GM18907 (cell line): ENCODE results near the gene ABCA2.

Source experiments
- ATAC-seq: cut with Tn5 transposase; IDR thresholded peaks from one replicate; pipeline ENCODE4 v1.9.1; 2021; ENCODE audit warnings: mild to moderate bottlenecking, moderate library complexity; ENCODE audit not compliant: unreplicated experiment

ABCA2 gene

GRCh38 chr9:137001857-137002645, 26.0 kb downstream of the ABCA2 start:
- no peak for ATAC-seq

GRCh38 chr9:137000177-137000930, 27.7 kb downstream of the ABCA2 start:
- ATAC-seq, result peak; percentile 65

DNA sequence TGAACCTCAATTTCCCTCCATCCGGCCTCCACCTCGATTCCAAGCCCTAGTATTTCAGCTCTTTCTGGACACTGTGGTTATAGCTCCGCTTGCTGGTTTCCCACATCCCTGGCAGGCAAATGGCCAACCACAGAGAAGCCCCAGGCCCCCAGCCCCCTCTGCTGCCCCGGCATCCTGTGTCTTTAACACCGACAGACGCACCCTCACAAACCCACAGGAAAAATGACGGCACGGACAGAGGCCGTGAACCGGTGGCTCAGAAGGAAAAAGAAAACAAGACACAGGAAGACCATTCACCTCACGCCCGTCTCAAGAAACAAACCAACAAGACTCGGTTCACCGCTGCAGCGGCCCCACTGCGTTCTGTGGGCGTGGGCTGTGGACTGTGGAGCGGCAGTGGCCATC, 30.2 kb downstream of the ABCA2 start:
- no peak for ATAC-seq

DNA sequence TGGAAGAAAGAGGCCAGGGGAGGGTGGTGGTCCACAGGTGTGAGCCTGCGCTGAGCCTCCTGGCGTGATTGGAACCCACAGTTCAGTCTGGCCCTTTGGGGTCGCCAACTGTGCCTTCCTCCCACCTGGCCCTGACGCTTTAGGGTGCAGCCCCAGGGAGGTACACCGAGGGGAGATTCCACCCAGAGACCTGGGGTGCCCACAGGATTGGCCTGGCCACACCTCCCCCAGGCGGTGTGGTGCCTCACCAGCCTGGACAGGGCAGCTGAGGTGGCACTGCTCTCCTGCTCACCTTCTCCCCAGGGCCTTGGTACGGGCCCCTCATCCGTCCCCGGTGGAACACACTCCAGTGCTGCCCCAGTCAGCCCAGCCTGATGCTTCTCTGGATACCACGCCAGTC, 30.7 kb downstream of the ABCA2 start:
- no peak for ATAC-seq

GRCh38 chr9:136996361-136997292, 31.4 kb downstream of the ABCA2 start, which contains the start of gene CLIC3:
Gene CLIC3 (minus strand): TSS chr9:136996568. CDS start chr9:136996543, 25 bp downstream.
- ATAC-seq, result no peak

- ATAC-seq, result no peak
Measured at GRCh38 chr9:136995772-136996311, 32.2 kb downstream of the ABCA2 start.

GRCh38 chr9:136995362-136995761, 32.7 kb downstream of the ABCA2 start:
- ATAC-seq, result no peak

DNA sequence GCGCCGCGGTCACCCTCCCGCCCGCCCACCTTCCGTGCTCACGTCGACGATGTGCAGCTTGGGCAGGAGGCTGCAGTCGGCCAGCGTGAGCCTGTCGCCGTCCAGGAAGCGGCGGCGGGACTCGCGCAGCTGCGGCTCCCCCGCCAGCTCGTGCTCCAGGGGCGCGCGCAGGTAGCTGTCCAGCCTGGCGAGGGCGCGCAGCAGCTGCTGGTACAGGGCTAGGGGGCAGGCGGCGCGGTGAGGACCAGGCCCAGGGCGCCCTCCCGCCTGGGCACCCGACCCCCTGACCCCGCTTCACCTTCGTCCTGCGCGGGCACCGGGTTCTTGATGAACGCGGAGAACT, 33.2 kb downstream of the ABCA2 start:
- ATAC-seq, result no peak

- no peak for ATAC-seq
Measured at GRCh38 chr9:136994180-136994887, 33.7 kb downstream of the ABCA2 start.

GRCh38 chr9:136992819-136993369, 35.1 kb downstream of the ABCA2 start:
- ATAC-seq, result peak; percentile 4

DNA sequence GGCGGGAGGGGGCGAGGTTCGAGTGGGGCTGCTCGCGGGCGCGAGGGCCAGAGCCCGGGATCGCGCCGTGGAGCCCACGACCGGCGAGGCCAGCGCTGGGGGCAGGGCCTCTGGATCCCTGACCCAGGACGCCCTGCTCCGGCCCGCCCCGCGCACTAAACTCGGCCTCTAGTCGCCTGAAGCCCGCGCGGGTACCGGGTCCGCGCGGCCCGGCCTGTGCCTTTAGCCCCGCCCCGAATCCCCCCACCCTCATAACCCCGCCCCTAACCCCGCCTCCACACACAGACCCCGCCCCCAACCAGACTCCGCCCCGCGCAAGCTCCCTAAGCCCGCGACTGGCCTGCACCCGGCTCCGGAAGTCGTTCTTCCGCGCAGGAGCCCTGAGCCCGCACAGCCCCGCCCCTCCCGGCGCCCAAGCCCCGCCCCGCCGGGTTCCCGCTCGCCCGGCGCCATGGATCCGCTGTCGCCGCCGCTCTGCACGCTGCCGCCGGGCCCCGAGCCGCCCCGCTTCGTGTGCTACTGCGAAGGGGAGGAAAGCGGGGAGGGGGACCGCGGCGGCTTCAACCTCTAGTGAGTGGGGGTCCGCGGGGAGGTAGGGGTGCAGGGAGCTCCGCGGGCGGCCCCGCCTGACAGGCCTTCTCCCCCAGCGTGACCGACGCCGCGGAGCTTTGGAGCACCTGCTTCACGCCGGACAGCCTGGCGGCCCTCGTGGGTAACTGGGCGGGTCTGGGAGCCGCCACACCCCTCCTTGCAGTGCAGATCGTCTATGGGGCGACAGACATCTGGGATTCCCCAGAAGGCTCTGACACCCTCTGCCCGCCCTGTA, 35.8 kb downstream of the ABCA2 start, which contains the start of gene PAXX:
PAXX (plus strand) TSS at position 430 of the 826 bp plus-strand sequence; CDS start at position 452, 22 bp downstream.
- peak; percentile 75 for ATAC-seq

- ATAC-seq, result no peak
Measured at GRCh38 chr9:136990242-136990911, 37.7 kb downstream of the ABCA2 start.

GRCh38 chr9:136988872-136989271, 39.2 kb downstream of the ABCA2 start:
- ATAC-seq, result no peak

- ATAC-seq, result no peak
Measured at GRCh38 chr9:136985853-136986252, 42.2 kb downstream of the ABCA2 start.

DNA sequence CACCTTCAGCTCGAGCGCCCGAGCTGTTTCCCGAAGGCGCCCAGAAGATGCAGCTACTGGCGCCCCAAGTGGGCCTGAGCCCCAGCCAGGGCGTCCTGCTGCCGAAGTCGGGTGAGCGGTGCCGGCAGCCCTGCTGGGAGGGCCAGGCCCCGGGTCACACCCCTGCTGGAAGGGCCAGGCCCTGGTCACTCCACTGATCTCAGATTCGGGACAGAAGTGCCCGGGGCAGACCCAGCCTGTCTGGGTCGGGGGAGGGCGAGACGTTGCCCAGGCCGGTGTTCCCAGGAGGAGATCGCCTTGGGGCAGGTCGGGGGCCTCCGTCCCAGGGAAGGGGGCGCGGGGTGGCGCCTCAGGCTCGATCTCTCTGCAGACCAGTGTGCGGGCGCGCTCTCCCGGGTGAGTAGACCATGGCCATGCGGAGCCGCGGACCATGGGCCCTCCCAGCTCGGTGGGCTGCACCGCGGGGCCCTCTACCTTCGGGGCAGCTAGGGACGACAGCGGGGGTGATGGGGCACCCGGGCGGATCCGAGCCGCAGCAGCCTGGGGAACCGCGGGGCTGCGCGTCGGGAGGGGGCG, 42.9 kb downstream of the ABCA2 start:
- no peak for ATAC-seq

DNA sequence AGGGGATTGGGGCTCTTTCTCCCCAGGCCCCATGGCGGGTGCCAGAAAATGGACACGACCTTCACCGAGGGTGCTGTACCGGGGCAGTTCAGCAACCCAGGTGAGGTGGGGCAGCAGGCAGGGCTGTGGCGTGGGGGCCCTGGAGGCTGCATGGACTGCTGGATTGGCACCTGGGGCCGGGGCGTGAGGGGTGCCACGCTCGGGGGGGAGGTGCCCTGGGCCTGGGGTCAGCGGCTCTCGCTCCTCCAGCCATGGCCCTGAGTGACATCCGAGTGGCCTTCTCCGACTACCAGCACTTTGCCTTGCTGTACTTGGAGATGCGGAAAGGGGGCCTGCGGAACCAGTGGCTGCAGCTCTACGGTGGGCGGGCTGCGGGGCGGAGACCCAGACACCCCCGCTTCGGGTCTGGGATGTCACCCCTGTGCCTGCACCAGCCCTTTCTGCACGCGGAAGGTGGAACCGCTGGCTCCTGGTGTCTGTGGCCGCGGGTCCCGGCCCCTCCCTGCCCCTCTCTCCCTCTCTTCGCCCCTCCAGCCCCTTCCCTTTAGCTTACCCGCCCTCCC, 43.5 kb downstream of the ABCA2 start:
- no peak for ATAC-seq

- no peak for ATAC-seq
Measured at GRCh38 chr9:136983656-136984314, 44.3 kb downstream of the ABCA2 start.
